GM21381 (cell line): ENCODE data around the gene SMNDC1.
"Not testable (repeated sequence)": the region's sequence is repeated elsewhere in the genome, so short reads cannot be mapped to it uniquely, and the experiment has no call there.

Experiments
- ATAC-seq: cut with Tn5 transposase; IDR thresholded peaks from one replicate; pipeline ENCODE4 v1.9.1; 2021; ENCODE audit warnings: mild to moderate bottlenecking, moderate library complexity; ENCODE audit not compliant: unreplicated experiment

Gene SMNDC1

DNA sequence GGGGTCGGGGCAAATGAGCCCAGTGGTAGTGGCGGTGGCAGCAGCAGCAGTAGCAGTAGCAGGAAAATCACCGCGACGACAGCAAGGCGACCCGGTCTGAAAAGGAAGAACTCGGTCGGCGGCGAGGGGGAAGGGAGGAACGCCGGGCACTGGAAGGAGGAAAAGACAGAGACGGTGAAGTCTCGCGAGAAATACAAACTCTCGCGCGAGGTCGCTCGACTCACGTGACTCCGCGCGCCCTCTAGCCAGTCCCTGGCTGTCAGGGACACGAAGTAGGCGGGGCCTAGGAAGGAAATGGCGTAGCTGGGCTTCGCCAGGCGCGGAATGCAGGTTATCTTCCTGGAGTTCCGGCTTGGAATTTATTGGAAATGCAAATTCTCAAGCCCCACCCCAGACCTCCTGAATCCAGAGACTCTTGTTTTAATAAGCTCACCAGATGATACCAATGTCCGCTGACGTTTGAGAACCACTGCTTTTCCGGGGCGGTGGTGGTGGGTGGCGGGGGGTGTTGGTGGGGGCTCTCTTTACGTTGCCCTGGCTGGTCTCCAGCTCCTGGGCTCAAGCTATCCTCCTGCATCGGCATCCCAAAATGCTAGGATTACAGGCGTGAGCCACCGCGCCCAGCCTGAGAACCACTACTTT, at the start of gene SMNDC1:
Gene SMNDC1 (minus strand): TSS at position 141 of the 642 bp plus-strand sequence. CDS start 1,333 bp downstream, outside the sequence.
- ATAC-seq = peak; percentile 92

DNA sequence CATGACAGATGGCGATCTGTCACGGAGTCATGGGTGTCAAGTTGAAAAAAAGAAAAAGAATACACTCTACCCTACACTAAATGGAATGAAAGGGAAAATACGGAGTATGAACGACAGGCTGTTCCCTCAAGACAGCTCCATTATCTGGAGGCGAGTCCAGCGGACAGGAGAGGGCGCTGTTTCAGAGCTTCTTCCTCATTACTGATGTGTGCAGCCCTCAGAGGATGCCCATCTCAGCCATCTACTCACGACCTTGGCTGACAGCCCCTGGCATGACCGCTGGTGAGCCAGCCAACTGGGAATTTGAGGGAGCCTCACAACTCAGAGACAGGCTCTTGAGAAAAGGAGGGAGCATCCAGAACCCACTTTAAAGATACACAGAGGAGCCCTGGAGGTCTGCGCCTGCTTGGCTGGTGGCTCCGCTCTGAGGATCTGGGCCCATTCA, 49.6 kb upstream of the SMNDC1 start:
- peak; percentile 16 for ATAC-seq

DNA sequence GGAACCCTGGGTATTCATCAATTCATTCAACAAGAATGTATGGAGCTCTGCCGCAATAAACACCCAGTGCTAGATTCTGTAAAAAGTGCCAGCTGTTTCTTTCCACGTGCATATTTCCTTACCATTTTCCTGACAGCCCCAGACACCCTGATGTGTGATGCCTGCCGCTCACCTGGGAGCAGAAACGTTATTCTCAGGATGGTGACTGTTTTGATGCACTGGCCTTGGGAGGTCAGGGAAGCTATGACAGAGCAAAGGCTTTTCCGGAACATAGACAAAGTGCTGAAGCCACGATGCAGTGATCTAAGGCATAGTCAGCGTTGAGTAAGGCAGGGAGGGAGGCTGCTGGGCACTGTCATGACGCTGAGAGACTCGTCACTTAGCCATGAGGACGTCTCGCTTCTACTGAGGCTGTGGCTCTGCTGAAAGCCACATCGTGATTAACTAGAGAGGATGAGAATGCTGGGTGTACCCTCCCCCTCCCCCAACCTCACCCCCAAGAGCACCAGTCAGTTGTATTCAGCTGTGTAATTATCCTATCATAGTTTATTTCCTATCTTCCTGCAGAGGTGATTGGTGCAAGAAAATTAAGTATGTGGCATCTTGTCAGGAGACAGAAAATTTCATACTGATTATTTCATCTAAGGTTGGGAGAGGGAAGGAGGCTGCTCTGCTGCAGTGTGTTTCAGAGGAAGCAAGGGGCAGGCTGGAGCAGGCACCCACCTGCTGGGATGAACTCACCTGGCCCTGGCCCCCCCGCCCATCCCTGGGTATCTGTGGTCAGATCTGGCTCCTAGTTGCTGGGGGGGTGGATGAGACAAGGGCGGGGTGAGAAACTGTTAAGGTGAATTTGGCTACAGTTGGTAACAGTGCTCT, 48.8 kb upstream of the SMNDC1 start:
- no peak for ATAC-seq

DNA sequence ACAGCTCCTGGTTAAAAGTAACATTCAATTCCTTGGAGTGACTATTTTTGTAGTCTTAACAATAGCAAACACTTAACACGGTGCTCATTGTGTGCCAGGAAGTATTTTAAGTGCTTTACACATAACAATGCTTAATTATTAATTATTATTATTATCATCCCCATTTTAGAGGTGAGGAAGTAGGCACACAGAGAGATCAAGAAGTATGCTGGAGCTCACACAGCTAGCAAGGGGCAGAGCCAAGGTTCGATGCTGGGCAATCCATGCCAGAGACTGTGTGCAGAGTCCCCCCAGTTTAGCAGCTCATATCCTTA, 48.2 kb upstream of the SMNDC1 start:
- ATAC-seq = no peak

DNA sequence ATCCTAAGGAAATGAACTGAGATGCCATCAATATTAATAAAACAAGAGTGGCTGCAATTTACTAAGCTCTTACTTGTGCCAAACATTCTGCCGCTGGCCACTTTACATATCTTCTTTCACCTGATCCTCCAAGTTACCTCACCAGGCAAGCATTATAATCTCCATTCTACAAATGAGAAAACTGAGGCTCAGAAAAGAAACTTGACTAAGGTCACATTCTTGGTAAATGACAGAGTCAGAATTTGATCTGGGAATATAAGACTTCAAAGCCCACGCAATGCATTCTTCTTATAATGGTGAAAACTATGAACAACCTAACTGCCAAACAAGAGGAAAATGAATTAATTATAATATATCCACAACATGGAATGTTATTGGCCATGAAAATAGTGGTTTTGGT, 46.1 kb upstream of the SMNDC1 start:
- ATAC-seq = no peak

DNA sequence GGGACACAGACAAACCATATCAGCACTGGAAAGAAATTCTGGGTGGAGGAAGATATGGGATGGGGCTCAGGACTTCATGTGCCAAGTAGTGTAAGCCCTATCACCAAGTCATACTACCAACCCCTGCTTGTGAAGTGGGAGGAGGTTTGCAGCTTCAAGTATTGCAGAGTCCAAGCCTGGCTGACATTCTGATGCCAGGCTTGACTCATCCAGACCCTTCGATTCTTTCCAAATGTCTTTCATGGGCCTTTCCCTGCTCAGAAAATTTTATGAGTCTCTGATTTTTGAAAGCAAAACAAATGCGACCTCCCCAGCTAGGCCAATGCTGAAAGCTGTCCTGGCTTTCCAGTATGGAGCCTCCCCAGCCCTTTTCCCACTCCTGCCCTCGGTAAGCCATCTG, 45.1 kb upstream of the SMNDC1 start:
- no peak for ATAC-seq

- no peak for ATAC-seq
These were observed 44.7 kb upstream of the SMNDC1 start for GRCh38 chr10:110349386-110349785.

- no peak for ATAC-seq
These were observed 43.6 kb upstream of the SMNDC1 start for GRCh38 chr10:110348336-110348735.

GRCh38 chr10:110346914-110347313, 42.2 kb upstream of the SMNDC1 start:
- no peak for ATAC-seq

DNA sequence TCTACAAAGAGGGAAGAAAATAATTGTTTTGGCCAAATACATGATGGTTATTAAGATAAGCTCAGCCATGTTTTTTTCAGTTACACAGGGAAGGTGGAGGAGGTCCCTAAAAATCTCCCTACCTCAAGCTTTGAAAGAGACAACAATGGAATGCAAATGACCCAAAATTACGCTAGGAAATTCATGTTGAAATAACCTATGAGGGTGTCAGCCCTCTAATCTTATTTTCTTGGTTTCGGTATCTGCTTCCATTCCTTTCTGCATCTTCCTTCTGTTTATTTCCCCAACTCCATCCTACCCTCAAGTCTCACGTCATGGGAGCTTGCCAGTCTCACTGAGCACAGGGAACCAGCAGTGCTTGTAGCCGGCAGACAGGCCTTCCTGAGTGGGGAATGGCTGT, 40.6 kb upstream of the SMNDC1 start:
- ATAC-seq = no peak

DNA sequence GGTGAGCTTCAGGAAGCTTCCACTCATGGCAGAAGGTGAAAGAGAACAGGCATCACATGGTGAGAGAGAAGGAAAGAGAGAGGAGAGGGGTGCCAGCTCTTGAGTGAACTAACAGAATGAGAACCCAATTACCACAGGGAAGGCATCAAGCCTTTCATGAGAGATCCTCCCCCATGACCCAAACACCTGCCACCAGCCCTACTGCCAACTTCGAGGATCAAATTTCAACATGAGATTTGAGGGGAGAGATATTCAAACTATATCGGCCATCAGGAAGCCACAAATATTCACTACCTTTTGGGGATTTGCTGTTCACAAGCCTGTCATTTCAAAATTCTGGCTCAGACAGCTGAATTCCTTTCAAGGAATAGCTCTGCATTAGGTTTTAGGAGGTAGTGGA, 39.9 kb upstream of the SMNDC1 start:
- no peak for ATAC-seq

DNA sequence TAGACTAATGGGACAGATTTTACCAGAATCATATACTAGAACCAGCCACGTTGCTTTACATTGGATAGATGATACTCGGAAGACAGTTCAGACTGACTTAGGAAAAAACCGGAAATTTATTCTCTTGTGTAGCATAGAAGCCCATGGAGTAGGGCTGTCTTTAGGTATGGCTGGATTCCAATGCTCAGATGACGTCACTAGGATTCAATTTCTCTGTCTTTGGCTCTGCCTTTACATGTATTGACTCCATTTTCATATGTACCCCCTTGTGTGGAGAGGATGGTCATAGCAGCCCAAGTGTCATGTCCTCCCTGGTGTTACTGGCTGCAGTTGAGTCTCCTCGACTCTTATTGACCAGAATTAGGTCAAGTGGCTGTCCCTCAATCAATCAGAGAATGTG, 39.2 kb upstream of the SMNDC1 start:
- no peak for ATAC-seq

GRCh38 chr10:110340816-110341215, 36.1 kb upstream of the SMNDC1 start:
- ATAC-seq = no peak

DNA sequence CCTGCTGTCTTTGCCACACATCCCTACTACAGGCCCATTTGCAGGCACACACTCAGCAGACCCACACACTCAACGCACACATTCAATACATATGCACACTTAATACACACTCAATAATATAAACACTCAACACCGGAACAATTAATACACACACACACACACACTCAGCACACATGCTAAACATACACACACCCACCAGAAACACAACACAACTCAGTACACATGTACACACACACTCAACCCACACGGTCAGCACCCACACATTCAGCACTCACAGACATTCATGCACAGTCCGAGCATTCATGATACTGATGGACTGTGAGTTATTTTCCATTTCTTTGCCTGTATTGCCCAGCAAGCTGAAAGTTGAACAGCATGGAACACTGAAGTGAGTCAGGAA, 35.4 kb upstream of the SMNDC1 start:
- ATAC-seq = no peak

GRCh38 chr10:110337906-110338305, 33.2 kb upstream of the SMNDC1 start:
- ATAC-seq = no peak

- no peak for ATAC-seq
These were observed 32.7 kb upstream of the SMNDC1 start for GRCh38 chr10:110337401-110337800.

DNA sequence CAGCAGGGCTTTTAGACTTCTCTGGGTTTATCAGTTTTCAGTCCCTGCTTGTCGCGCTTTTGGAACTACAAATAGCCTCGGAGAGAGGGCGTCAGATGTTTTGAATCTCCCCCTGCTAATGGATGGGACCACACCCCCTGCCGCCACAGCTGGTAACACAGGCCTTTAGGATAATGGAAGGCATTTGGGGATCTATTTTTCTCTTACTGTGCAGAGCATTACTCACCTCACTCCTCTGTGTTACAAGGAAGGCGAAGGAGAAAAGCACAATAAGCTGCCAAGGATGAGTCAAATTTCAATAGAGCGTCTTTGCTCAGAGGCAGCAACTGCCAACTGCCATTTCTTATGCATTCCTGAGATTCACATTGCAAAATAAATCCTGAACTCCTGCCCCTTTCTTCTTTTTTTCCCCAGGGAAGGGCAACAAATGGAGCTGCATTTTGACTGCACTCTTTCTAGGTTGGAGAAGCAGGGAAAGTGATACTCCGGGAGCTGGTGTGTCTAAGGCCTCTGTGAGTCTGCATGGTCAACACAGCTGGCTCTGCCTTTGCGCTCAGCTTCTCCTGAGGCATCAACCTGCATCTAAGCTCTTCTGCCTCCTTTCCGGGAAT, 31.5 kb upstream of the SMNDC1 start:
- no peak for ATAC-seq

DNA sequence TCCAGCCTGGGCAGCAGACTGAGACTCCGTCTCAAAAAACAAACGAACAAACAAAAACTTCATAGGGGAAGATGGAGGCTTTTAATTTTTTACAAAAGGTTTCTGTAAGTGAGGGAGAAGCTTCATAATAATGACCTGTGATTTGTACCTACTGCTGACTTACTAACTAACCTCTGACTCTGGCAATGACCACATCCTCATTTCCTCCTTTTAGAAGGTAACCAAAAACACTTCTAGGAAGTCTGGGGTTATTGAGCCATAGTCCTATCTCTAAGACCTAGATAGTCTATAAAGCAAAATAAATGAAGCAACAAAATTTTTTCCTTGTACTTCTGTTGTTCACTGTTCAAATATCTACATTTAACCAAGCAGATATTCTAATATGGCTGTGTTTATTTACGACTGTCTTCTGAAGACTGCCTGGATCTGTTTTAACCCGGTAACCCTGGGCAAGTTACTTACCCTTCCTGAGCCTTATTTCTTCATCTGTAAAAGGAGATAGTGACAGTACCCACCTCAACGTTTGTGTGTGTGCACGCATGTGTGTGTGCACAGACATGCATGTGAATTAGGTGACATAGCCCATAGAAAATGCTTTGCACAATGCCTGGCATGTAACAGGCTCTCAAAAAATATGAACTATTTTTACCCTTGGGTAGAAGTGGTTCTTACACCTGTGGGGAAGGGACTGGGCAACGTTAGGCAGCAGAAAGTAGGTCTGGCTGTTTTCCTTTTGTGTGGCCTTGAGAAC, 30.8 kb upstream of the SMNDC1 start:
- no peak for ATAC-seq

- no peak for ATAC-seq
These were observed 29.4 kb upstream of the SMNDC1 start for GRCh38 chr10:110334061-110334656.

DNA sequence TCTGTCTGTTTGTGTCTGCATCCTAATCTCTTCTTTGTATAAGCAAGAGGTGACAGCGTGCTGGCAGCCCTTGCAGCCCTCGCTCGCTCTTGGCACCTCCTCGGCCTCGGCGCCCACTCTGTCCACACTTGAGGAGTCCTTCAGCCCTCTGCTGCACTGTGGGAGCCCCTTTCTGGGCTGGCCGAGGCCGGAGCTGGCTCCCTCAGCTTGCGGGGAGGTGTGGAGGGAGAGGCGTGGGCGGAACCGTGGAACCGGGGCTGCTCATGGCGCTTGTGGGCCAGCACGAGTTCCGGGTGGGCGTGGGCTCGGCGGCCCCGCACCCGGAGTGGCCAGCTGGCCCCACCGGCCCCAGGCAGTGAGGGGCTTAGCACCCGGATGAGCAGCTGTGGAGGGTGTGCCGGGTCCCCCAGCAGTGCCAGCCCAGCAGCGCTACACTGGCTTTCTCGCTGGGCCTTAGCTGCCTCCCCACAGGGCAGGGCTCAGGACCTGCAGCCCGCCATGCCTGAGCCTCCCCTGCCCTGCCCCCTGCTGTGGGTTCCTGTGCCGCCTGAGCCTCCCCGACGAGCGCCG, 26.6 kb upstream of the SMNDC1 start:
- ATAC-seq = not testable (repeated sequence)

- ATAC-seq = no peak
These were observed 26.0 kb upstream of the SMNDC1 start for GRCh38 chr10:110330675-110331074.
